ENCODE measurements around the gene HOXC12. TPM values are rescaled to one million over a fixed set of nuclear protein-coding genes. Genes with fewer than 3 reads are reported as not detected.

The HOXC12 gene
- total RNA-seq, 1 donor from 2014 or later: 0.22 TPM

DNA sequence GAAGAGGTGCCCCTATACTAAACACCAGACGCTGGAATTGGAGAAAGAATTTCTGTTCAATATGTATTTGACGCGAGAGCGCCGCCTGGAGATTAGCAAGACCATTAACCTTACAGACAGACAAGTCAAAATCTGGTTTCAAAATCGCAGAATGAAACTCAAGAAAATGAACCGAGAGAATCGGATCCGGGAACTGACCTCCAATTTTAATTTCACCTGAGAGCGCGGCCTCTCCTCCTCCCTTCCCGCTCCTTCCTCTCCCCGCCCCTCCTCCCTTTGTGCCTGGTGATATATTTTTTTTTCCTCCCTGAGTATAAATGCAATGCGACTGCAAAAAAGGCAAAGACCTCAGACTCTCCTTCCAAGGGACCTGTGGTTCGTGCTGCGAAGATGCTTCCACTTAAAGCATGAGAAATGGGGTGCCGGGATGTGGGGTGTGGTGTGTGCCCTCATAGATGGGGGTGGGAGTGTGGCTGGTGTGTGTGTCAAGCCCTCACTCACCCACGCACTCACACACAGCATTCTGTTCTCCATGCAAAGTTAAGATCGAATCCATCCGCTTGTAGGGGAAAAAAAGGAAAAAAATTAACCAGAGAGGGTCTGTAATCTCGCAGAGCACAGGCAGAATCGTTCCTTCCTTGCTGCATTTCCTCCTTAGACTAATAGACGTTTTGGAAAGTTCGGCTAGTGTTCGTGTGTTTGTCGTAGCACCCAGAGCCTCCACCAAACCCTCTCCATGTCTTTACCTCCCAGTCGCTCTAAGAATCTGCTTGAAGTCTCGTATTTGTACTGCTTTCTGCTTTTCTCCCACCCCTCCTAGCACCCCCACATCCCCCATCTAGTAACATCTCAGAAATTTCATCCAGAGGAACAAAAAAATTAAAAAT is 34.8 kb downstream of the HOXC12 start:
- intact Hi-C loops (cut with DNase I): loop anchor here (5.0 kb wide), 1 partner anchor 218 kb away; no protein-coding TSS in a partner anchor
- ATAC-seq (no peak), DNase-seq (ENCODE audit: low spot score) (peak; percentile 76)

DNA sequence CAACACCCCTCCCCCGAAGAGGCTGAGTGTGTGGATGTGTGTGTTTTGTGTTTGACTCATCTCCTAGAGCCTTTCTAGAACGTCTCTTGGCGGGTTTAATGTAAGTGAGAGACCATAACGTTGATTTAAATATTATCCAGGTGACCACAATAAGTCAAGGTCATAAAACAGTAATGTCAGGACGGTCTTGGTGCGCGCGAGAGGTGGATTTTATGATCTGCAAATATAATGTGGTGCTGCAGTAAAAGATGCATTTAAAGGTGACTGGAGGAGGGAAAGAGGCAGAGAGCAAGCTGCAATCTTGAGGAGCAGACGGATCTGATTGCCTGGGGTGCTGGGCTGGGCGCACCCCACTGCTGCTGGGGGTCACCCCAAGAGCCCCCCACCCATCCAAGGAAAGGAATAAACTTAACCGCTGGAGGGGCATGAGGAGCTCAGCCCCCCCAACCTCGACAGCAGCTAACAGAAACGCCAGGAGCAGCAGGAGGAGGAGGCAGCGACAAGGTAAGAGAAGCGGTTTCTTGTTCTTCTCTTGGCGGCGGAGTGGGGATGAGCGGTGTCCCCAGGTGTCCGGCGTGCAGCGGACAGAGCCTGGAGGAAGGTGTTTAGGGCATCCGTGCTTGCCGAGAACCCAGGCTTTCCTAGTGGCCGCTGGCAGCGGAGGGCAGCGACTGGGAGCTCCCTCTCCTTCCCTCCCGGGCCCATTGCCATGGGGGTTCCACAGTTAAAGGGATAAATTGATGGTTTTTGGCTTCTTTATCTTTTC is 35.8 kb downstream of the HOXC12 start:
- intact Hi-C loops (cut with DNase I): no loop called here
- no peak for DNase-seq (ENCODE audit: low spot score)
- ATAC-seq: no peak

DNA sequence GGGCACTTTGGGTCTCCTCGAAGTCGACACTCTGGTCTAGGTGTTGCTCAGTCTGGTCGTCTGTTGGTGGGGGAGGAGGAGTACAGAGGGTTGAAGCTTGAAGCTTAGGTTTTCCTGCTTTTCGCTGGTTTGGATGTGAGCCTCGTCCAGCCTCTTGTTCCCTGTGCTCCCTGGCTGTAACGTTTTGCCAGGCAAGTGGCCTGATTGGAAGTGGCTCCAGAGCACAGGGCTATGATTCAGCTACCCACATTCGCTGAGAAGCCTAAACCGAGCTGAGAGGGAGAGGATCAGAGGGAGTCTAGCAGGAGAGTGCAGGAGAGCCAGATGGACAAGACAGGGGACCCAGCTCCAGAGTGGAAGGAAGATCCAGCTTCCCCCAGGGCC is 36.4 kb downstream of the HOXC12 start:
- ATAC-seq: peak; percentile 13
- DNase-seq (ENCODE audit: low spot score): no peak
- intact Hi-C loops (cut with DNase I): no loop called here

DNA sequence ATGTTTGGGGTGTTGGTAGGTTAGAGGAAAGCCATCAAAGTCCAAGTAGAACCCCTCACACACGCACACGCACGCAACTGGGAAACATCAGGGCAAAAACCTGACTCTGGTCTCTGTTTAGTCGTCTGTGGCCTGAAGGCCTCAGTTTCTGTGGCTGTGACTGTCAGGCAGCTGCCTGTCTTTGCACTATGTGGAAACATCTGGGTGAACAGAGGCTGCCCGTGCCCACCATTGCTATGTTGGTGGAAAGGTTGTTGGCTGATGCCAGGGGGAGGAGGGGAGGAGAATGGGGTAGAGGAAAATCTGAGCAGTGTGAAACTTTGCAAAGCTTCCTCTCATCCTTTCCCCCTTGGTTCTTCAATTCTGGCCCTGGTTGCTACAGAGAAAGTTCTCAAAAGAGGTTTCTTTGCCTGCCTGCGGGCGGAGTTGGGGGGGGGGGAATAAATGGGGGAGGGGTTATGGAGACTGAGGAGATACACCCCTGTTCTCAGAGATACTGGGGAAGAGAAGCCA is 37.7 kb downstream of the HOXC12 start:
- DNase-seq (ENCODE audit: low spot score) (no peak), ATAC-seq (no peak)
- intact Hi-C loops (cut with DNase I): no loop called here

DNA sequence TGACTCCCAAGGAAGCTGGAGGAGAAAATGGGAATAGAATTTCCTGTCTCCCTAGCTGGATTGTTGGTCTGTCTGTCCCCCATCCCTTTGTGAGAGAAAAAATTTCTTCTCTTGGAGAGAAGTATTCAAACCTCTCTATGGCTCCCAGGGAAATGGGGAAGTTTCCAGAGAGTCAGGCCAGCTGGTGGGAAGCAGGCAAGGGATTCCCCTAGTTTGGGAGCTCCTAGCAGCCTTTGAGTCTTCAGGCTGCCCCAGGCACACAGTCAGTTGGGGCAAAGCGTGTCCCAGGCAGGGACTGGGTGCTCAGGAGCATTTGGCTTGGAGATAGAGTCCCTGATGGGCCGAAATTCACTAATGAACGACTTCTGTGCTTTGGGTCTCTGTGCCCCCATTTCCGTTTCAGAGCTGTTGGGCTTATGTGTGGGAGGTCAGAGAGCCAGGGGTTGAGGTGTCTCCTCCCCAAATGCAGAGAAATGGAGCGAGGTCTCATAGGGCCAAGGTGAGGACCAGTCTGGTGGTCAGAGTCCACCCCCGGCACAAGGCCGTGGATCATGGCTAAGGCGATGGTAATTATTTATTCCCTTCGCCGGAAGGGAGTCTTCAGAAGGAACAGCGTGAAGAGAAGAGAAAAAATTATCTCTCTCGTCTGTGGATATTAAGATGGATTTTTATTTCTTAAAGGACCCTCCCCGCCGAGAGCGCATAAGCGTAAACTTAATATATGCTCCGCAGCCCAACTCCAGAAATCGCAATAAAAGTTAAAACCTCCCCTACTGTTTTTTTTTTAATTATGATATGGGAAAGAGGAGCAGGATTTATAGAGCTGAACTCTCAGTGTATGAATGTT is 38.7 kb downstream of the HOXC12 start:
- intact Hi-C loops (cut with DNase I): no loop called here
- ATAC-seq: no peak
- DNase-seq (ENCODE audit: low spot score): no peak

DNA sequence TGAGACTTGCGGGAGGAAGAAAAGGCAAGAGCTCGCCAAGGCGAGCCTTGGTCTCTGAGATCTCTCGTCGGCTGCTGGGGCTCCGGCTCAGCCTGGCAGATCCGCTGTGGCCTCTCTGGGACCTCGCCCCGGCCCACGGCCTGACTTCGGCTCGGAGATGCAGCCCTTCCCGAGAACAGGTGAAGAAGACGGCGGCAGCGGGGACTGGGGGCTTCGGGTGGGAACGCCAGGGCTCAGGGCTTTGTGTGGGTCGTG is 39.2 kb downstream of the HOXC12 start:
- ATAC-seq (no peak), DNase-seq (ENCODE audit: low spot score) (no peak)
- intact Hi-C loops (cut with DNase I): no loop called here

DNA sequence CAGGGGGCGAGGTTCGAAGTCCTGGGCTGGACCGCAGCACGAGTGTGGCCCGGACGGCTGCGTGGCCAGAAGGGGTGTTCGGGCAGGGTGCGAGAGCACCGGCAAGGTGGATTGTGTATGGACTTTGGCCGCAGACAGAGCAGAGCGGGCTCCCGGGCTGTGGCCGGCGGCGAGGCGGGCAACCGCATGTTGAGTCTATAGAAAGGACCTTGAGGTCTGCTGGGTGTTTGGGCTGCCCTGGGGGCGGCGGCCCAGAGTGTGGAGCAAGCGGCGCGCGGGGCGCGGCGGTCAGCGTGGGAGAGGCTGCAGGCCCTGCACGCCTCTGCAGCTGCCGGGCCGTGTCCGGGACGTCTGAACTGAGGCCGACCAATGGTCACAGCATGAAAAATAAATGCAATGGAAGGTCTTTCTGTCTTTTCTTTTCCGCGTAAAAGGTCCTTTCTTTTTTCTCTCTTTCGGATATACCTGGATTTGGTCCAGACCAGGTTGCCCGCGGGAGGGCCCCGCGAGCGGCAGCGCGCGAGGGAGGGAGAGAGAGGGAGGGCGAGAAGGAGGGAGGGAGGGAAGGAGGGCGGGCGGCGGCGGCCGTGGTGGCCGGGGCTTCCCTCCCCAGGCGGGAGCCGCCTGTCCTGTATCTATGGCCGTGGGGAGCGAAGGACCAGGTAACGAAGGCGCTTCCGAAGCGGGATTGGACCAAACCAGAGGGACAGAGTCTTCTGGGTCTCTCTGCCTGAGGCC is 39.7 kb downstream of the HOXC12 start:
- intact Hi-C loops (cut with DNase I): no loop called here
- ATAC-seq: peak; percentile 31

DNA sequence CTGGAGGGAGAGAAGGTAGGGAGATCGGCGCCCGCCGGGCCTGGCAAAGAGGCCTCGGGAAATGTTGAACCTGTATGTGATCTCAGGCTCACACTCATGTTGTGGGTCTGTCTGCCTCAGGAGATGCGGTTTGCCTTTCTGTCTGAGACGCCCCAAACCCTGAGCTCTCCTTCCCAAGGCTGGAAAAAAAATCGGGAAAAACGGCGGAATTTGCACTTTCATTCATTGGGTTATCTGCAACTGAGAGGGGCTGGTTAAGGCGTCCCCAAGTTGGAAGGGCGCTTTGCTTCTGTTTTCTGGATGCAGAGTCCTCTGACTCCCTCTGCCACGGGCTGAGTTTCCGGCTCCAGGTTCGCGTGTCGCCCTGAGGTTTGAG is 40.3 kb downstream of the HOXC12 start:
- intact Hi-C loops (cut with DNase I): no loop called here
- no peak for ATAC-seq
- DNase-seq (ENCODE audit: low spot score): no peak

More for the DNA sequence above, 39.7 kb downstream of the HOXC12 start:
- DNase-seq (ENCODE audit: low spot score): no peak

DNA sequence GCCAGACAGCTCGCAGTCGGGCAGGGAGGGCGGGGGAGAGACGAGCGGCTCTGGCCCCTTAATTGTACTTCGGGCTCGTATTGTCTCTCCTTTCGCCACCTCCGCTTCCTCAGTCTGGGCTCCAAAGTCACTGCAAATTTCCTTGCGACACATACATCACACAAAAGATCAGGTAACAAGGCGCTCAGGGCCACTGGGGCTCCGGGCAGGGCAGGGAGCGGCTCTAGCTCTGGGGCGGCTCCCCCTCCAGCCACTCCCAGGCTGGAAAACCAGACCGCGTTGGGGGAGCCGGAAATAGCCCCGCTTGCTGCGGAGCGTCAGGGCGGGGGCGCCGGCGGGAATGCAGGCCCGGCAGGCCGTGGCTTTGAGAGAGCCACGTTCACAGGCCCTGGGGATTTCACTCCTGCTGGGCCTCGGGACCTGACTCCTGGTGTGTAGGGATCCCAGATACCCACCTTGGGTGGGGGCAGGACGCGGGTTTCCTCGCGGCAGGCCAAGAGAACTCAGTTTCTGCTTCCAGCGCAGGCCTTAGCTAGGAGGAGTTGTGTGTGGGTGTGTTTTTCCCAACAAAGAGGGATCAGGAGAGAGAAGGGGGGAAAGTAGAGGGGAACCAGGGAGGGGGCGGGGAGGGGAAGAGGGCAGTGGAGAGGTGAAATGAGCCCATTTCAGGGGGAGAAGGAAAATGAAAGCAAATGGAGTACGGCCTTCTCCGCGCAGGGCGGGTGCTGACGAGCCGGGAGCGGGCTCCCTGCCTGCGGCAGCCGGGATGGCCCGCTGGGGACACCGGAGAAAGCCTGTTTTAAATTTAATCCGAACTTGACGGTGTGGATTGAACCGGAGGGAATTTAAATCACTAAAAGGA is 40.9 kb downstream of the HOXC12 start:
- DNase-seq (ENCODE audit: low spot score) (no peak), ATAC-seq (peak; percentile 81)
- intact Hi-C loops (cut with DNase I): no loop called here

DNA sequence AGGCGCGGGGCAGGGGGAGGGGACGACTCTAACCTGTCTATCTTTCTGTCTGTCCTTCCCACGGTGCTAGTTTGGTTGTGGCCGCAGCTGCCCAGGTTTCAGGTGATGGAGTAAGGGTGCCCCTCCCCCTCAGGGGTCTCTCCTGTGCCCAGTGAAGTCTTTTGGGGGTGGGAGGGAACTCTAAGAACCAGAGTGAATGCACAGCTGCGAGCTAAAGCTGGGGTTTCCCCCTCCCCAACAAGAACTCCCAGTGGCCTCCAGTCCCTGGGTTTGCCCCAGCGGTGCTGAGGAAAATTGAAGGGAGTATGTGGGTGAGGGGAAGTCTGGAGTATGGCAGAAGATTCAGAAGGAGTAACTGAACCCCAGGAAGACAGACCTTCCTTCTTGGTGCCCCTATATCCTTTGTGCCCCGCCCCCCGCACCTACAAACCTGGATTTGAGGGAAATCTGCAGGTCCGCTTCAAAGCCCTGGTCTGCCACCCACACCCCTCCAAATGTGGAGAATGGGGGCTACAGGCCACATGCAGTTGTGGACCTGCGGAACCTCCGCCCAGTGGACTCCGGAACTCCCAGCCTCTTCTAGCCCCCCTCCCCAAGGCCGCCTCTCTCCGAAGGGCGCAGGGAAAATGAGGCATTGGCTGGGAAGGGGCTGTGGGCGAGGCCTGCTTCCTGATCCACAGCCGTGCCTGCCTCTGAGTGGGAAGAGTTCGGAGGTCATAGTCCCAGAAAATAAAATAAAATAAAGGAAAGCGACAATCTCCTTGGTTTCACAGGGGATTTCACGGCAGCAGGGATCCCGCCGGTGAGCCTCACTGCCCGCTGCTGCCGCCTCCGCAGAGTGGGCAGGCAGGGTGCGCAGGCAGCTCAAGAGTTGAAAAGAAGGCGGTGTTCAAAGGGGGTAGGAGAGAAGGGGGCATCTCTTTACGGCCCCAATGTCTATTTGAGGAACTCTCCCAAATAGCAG is 41.8 kb downstream of the HOXC12 start:
- intact Hi-C loops (cut with DNase I): no loop called here
- DNase-seq (ENCODE audit: low spot score): no peak
- ATAC-seq: no peak

DNA sequence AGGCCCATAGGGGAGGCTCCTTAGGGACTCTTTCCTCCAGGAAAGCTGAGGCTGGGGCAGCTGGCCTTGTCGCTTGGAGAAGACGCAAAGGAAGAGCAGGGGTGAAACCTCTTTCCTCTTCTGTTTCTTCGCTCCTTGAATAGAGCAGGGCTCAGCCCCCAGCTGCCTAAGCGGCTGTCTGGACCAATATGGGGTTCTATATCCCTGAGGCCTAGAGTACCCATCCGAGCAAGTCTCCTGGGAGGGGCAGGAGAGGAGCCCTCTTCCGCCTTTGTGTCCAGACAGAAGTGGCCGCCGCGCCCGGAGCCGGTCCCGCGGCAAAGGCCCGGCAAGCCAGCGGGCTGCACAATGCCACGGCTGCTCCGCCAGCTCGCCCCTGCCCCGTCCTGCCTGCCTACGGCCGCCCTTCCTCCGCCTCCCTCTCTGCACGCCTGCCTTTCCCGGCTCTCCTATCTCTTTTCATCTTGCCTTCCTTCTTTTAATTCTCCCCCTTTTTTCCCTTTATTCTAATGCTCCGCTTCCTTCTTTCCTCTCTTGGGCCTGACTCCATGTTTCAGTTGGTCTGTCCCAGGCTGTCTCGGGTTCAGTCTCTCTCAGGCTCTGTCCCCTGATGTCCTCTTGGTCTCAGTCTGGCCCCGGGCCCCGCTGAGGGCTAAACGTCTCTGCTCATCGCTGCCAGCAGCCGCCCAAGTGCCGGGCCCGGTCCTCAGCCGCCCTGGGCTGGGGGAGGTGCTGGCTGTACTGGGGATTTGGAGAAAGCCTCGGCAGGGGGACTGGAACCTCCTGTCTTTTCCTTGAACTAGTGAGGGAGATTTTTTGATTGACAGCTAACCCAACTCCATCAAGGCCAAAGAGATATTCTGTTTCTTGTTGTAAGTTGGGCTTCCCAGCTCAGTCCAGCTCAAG is 42.8 kb downstream of the HOXC12 start:
- no peak for DNase-seq (ENCODE audit: low spot score)
- ATAC-seq: no peak
- intact Hi-C loops (cut with DNase I): no loop called here

DNA sequence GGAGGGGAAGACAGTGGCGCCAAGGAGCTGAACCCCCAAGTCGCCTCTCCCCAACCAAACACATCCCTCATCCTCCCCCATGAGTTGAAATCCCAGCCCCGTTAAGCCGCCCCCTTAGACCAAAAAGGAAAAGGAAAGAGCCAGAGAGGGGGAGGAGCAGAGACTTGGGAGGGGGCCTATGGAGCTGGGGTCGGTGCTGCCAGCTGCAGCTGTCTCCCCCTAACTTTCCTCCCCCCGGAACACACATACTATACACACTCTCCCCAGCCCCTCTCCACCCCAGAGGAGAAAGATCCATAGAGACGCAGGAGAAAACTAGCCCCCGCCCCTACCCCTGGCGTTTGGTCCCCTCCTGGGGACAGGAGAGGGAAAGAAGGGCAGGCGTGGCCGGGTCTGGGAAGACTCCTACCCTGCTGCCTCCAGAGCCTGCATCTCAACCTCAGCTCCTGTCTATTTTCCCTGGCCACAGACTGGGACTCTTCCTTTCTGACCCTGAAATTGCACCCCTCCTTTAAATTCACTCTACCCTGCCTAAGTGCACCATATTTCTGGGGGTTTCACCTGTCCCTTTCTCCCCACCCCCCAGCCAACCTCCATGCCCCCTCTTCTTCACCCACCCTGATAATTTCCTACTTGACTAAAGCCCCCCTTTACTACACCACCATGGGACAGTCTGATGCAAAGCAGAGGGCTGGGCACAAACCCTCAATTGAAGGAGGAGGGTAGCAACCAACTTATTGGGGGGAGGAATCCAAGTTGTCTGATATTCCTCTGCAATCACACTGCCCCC is 43.6 kb downstream of the HOXC12 start:
- no peak for DNase-seq (ENCODE audit: low spot score)
- intact Hi-C loops (cut with DNase I): no loop called here
- ATAC-seq: no peak

DNA sequence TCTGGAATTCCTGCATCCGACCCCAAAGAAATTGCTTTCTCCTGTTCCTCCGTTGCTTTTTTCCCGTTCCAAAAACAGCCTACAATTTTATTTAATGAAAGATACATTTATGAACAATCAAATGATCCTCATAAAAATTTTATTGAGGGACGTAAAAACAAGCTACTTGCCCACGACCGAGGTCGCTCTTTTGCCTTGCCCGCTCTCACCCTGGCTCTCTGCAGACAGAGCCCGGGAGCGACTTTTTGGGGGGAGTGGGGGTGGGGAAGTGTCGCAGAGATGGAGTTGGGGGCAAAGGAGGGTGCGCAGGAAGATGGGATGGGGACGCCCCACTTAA is 44.2 kb downstream of the HOXC12 start:
- ATAC-seq (no peak), DNase-seq (ENCODE audit: low spot score) (no peak)
- intact Hi-C loops (cut with DNase I): no loop called here

DNA sequence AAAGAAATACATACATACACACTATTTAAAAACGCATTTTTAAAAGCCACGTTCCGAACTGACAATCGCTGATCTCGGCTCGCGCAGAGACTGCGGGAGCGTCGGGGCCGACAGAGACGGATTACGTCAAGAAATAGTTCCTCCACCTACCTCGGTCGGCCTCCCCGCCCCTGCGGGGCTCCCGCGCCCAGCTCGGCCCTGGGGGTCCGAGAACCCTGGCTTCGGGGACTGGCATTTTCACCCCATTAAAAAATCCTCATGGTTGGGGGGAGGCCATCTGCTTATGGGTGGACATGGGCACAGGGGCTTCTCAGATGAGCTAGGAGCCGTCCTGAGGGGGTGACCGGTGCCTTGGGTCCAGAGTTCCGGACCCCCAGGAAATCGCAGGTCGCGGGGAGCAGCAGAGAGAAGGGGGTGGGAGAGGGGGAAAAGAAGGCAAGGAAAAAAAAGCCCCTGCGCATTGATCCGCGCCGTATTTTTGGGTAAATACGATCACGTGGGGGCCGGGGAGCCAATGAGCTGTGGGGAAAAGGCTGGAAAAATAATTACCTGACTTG is 44.9 kb downstream of the HOXC12 start:
- intact Hi-C loops (cut with DNase I): no loop called here
- ATAC-seq (peak; percentile 47), DNase-seq (ENCODE audit: low spot score) (peak; percentile 88)

Measured in sciatic nerve (tissue), 2 donors.